Mesenchymal stem cell (in vitro differentiated cells and primary cell): ENCODE results near the gene MAJIN.

Experiments used
- DNase-seq: peaks from one replicate; pipeline ENCODE4 v3.0.0-alpha.2; 2013
- H2AFZ ChIP-seq: one replicate; pipeline ENCODE4 v1.6.1; 2013; ENCODE audit warnings: low read depth, mild to moderate bottlenecking, control low read depth, inconsistent platforms, low read length, moderate library complexity
- H2AK5ac ChIP-seq: 2 replicates; pipeline ENCODE4 v1.6.1; 2013; ENCODE audit warnings: low read length, moderate library complexity, mild to moderate bottlenecking, inconsistent platforms; ENCODE audit not compliant: severe bottlenecking
- H2BK120ac ChIP-seq: one replicate; pipeline ENCODE4 v1.6.1; 2013; ENCODE audit warnings: low read depth, mild to moderate bottlenecking, inconsistent platforms, low read length, moderate library complexity
- H2BK12ac ChIP-seq, 2 experiments: one replicate each; pipeline ENCODE4 v1.6.1; 2013; ENCODE audit warnings: inconsistent platforms in 2 of 2, low read length in 2 of 2, mild to moderate bottlenecking in 2 of 2, moderate library complexity in 2 of 2, control low read depth in 1 of 2
- H2BK15ac ChIP-seq: one replicate; pipeline ENCODE4 v1.6.1; 2013; ENCODE audit warnings: mild to moderate bottlenecking, low read depth, inconsistent platforms; ENCODE audit not compliant: poor library complexity, severe bottlenecking
- H2BK5ac ChIP-seq: 2 replicates; pipeline ENCODE4 v1.6.1; 2013; ENCODE audit warnings: low read depth, mild to moderate bottlenecking, low read length, control low read depth, inconsistent platforms; ENCODE audit not compliant: poor library complexity, severe bottlenecking
- H3K14ac ChIP-seq, 2 experiments: one replicate each; pipeline ENCODE4 v1.6.1; 2013; ENCODE audit warnings: inconsistent platforms in 2 of 2, low read length in 2 of 2, control low read depth in 1 of 2, mild to moderate bottlenecking in 1 of 2, moderate library complexity in 1 of 2
- H3K18ac ChIP-seq, 2 experiments: one replicate each; pipeline ENCODE4 v1.6.1; 2013; ENCODE audit warnings: inconsistent platforms in 2 of 2, low read length in 2 of 2, control low read depth in 1 of 2, low read depth in 1 of 2, mild to moderate bottlenecking in 1 of 2
- H3K23ac ChIP-seq, 2 experiments: one replicate each; pipeline ENCODE4 v1.6.1; 2013; ENCODE audit warnings: inconsistent platforms in 2 of 2, low read length in 2 of 2, mild to moderate bottlenecking in 2 of 2, moderate library complexity in 2 of 2, control low read depth in 1 of 2
- H3K27ac ChIP-seq: 2 replicates; pipeline ENCODE4 v1.5.1; 2013; ENCODE audit warnings: mild to moderate bottlenecking, moderate library complexity, low read length, control low read depth, inconsistent platforms; ENCODE audit not compliant: poor library complexity, severe bottlenecking
- H3K27me3 ChIP-seq, 2 experiments: 2 replicates each; pipeline versions ENCODE4 v1.6.1 to v1.7.0; 2013; ENCODE audit warnings: low read length in 2 of 2, mild to moderate bottlenecking in 2 of 2, moderate library complexity in 2 of 2, control low read depth in 1 of 2, inconsistent platforms in 1 of 2; ENCODE audit not compliant: control insufficient read depth in 1 of 2, insufficient read depth in 1 of 2
- H3K36me3 ChIP-seq, 2 experiments: 2 replicates each; pipeline versions ENCODE4 v1.6.1 to v1.7.0; 2013; ENCODE audit warnings: low read length in 2 of 2, control low read depth in 1 of 2, inconsistent platforms in 1 of 2, low read depth in 1 of 2, mild to moderate bottlenecking in 1 of 2; ENCODE audit not compliant: insufficient read depth in 2 of 2, control insufficient read depth in 1 of 2
- H3K4ac ChIP-seq, 2 experiments: one replicate each; pipeline ENCODE4 v1.6.1; 2013; ENCODE audit warnings: inconsistent platforms in 2 of 2, low read length in 2 of 2, mild to moderate bottlenecking in 2 of 2, moderate library complexity in 2 of 2, control low read depth in 1 of 2, low read depth in 1 of 2
- H3K4me1 ChIP-seq: 2 replicates; pipeline ENCODE4 v1.6.1; 2013; ENCODE audit warnings: low read depth, low read length, control low read depth; ENCODE audit not compliant: control insufficient read depth, insufficient read depth
- H3K4me2 ChIP-seq: 2 replicates; pipeline ENCODE4 v1.6.1; 2013; ENCODE audit warnings: low read length, mild to moderate bottlenecking, inconsistent platforms; ENCODE audit not compliant: poor library complexity, severe bottlenecking
- H3K4me3 ChIP-seq, 2 experiments: 2 replicates each; pipeline versions ENCODE4 v1.5.1 to v1.7.0; 2013; ENCODE audit warnings: low read length in 2 of 2, mild to moderate bottlenecking in 2 of 2, control low read depth in 1 of 2, low read depth in 1 of 2; ENCODE audit not compliant: insufficient read depth in 1 of 2
- H3K79me1 ChIP-seq: replicated peaks from 2 replicates; pipeline ENCODE4 v1.6.1; 2013; ENCODE audit warnings: mild to moderate bottlenecking, control low read depth, low read length, inconsistent platforms; ENCODE audit not compliant: poor library complexity, severe bottlenecking
- H3K9ac ChIP-seq: 2 replicates; pipeline ENCODE4 v1.7.0; 2013; ENCODE audit warnings: mild to moderate bottlenecking, low read length, moderate library complexity
- H3K9me3 ChIP-seq: 2 replicates; pipeline ENCODE4 v1.7.0; 2013; ENCODE audit warnings: mild to moderate bottlenecking, low read length; ENCODE audit not compliant: control insufficient read depth
- H4K8ac ChIP-seq: one replicate; pipeline ENCODE4 v1.6.1; 2013; ENCODE audit warnings: inconsistent platforms, mild to moderate bottlenecking, low read length, moderate library complexity
- H4K91ac ChIP-seq: one replicate; pipeline ENCODE4 v1.6.1; 2013; ENCODE audit warnings: mild to moderate bottlenecking, low read length, inconsistent platforms
- WGBS: methylation state at CpG from one replicate; pipeline ENCODE4 v1.1.7; 2013; ENCODE audit warnings: mixed read lengths; 5-methylcytosine and 5-hydroxymethylcytosine counted together

The MAJIN gene

GRCh38 chr11:64896448-64897022 is 75.4 kb downstream of the MAJIN start:
- Histone ChIP-seq H3K4me2 (no peak overlapping the region), H2BK15ac (no peak overlapping the region), H3K27me3 (no peaks in the 10 kb centered on the region), H3K9ac (no peak overlapping the region), H3K9me3 (no peaks in the 10 kb centered on the region), H2BK12ac (no peak overlapping the region), H3K4me3 (no peak overlapping the region), H3K27ac (no peak overlapping the region), H2BK120ac (no peak overlapping the region), H3K79me1 (peaks cover 2% of the 10 kb centered on the region), H3K4ac (no peak overlapping the region), H3K23ac (no peak overlapping the region), H4K8ac (no peak overlapping the region), H2AK5ac (no peak overlapping the region), H2AFZ (no peak overlapping the region), H3K36me3 (peaks cover 63 to 67% of the 10 kb centered on the region in 2 experiments), H2BK5ac (no peak overlapping the region), H4K91ac (no peak overlapping the region), H3K18ac (no peak overlapping the region), H3K14ac (no peak overlapping the region), H3K4me1 (peaks cover 17% of the 10 kb centered on the region)
- WGBS, result 91% methylated on average over 14 of the region's 14 CpGs
- no peak for DNase-seq

- Histone ChIP-seq H3K27me3 (no peaks in the 10 kb centered on the region), H3K23ac (no peak overlapping the region), H2BK12ac (no peak overlapping the region), H2BK120ac (no peak overlapping the region), H4K91ac (no peak overlapping the region), H4K8ac (no peak overlapping the region), H3K14ac (no peak overlapping the region), H2BK15ac (no peak overlapping the region), H3K4me3 (no peak overlapping the region), H3K18ac (no peak overlapping the region), H3K79me1 (peaks cover 1% of the 10 kb centered on the region), H3K27ac (no peak overlapping the region), H3K4me2 (no peak overlapping the region), H3K4me1 (peaks cover 14% of the 10 kb centered on the region), H2AFZ (no peak overlapping the region), H3K9ac (no peak overlapping the region), H2BK5ac (no peak overlapping the region), H2AK5ac (no peak overlapping the region), H3K4ac (no peak overlapping the region), H3K36me3 (peaks cover 47 to 51% of the 10 kb centered on the region in 2 experiments), H3K9me3 (no peaks in the 10 kb centered on the region)
- 94% methylated on average over 39 of the region's 39 CpGs for WGBS
- DNase-seq, result no peak
Observed at GRCh38 chr11:64894812-64895452, 77.0 kb downstream of the MAJIN start.

- Histone ChIP-seq H3K4me3 (no peak overlapping the region), H2AFZ (peak overlapping the region; percentile 32), H3K14ac (peak overlapping the region in 1 of 2 experiments; percentile 37), H3K23ac (no peak overlapping the region), H3K4ac (peak overlapping the region in 1 of 2 experiments; percentile 41), H2BK5ac (no peak overlapping the region), H2AK5ac (no peak overlapping the region), H4K91ac (no peak overlapping the region), H3K27ac (no peak overlapping the region), H2BK15ac (no peak overlapping the region), H3K36me3 (peaks cover 43 to 46% of the 10 kb centered on the region in 2 experiments), H3K9me3 (no peaks in the 10 kb centered on the region), H3K79me1 (no peaks in the 10 kb centered on the region), H3K4me2 (no peak overlapping the region), H2BK12ac (peak overlapping the region in 1 of 2 experiments; percentile 68), H2BK120ac (no peak overlapping the region), H3K4me1 (peaks cover 14% of the 10 kb centered on the region), H3K18ac (peak overlapping the region in 1 of 2 experiments; percentile 86), H3K27me3 (no peaks in the 10 kb centered on the region), H4K8ac (no peak overlapping the region), H3K9ac (no peak overlapping the region)
- 42% methylated on average over 12 of the region's 14 CpGs for WGBS
- peak; percentile 66 for DNase-seq
Observed at GRCh38 chr11:64894070-64894811, 77.7 kb downstream of the MAJIN start.
